ENCODE results near the gene EXTL2. TPM values are rescaled to one million over a fixed set of nuclear protein-coding genes. Genes with fewer than 3 reads are reported as not detected.

The EXTL2 gene
- total RNA-seq, 1 experiment from 2014 or later = 24.1 TPM

DNA sequence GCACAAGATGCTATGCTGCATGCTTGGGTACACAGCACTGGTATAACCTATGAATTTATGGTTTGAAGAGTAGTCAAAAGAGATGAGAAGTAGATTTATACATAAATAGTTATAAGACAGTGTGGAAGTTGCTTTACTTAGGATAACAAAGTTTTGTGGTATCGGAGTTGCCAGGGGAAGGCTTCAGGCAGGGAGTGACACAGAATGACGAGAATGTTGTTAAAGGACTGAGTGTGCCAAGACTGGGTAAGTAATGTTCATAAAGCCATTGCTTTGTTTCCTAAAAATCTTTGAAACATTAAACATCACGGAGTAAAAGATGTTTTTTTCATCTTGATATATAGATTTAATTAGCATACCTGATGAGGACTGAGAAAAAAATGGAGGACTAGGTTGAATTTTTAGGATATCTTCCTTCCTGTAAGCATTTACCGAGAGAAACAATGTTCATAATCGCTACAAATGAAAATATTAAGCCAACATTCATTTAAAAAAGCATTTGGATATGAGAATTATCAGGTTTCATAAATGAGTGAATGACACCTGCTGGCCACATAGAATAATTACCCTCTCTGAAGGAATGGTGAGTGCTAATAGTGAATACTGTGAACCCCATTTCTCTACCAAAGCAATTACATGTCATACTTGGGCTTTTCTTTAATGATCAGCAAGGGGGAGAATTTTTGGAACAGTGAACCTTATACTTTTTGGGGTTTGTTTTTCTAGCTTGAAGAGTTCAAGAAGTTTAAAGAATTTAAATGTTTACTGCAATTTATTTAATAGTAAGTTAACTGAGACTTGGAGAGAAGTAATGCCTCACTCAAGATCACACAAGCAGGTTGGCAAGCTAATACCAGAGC, 28.4 kb downstream of the EXTL2 start:
- Histone ChIP-seq H3K27me3 (replicated peaks; ENCODE audit: insufficient read depth, low read depth, low read length, poor library complexity) (no peaks in the 10 kb centered on the region), H3K36me3 (ENCODE audit: insufficient read depth, low read length, poor library complexity, severe bottlenecking) (no peaks in the 10 kb centered on the region), H3K27ac (ENCODE audit: low read depth, low read length, poor library complexity, severe bottlenecking) (no peak overlapping the region), H3K9me3 (ENCODE audit: low read depth, low read length, poor library complexity, severe bottlenecking) (no peaks in the 10 kb centered on the region), H3K4me3 (ENCODE audit: low read depth, low read length, poor library complexity, severe bottlenecking) (no peak overlapping the region), H3K4me1 (ENCODE audit: insufficient read depth, low read length, poor library complexity, severe bottlenecking) (no peaks in the 10 kb centered on the region)
- CTCF ChIA-PET = no interaction called here
- peak; percentile 40 for DNase-seq (ENCODE audit: low spot score)
- no TSS peak for BruUV-seq (replicated peaks)
- POLR2A ChIA-PET (ENCODE audit: low non-redundant PET) = no interaction called here
- TF ChIP-seq, protein P1, sequence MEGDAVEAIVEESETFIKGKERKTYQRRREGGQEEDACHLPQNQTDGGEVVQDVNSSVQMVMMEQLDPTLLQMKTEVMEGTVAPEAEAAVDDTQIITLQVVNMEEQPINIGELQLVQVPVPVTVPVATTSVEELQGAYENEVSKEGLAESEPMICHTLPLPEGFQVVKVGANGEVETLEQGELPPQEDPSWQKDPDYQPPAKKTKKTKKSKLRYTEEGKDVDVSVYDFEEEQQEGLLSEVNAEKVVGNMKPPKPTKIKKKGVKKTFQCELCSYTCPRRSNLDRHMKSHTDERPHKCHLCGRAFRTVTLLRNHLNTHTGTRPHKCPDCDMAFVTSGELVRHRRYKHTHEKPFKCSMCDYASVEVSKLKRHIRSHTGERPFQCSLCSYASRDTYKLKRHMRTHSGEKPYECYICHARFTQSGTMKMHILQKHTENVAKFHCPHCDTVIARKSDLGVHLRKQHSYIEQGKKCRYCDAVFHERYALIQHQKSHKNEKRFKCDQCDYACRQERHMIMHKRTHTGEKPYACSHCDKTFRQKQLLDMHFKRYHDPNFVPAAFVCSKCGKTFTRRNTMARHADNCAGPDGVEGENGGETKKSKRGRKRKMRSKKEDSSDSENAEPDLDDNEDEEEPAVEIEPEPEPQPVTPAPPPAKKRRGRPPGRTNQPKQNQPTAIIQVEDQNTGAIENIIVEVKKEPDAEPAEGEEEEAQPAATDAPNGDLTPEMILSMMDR (conservative IDR thresholded peaks at IDR 0.05; ENCODE audit: low read depth, low read length) = peak; percentile 68
- TF ChIP-seq EZH2 (IDR thresholded peaks at IDR 0.05; ENCODE audit: borderline replicate concordance, low read depth, low read length, poor library complexity, severe bottlenecking) = no peak
- intact Hi-C loops (cut with micrococcal nuclease; ENCODE audit: unreplicated experiment) = loop anchor here (1.0 to 2.0 kb wide), 2 partner anchors 260 to 1057 kb away; no protein-coding TSS in a partner anchor

DNA sequence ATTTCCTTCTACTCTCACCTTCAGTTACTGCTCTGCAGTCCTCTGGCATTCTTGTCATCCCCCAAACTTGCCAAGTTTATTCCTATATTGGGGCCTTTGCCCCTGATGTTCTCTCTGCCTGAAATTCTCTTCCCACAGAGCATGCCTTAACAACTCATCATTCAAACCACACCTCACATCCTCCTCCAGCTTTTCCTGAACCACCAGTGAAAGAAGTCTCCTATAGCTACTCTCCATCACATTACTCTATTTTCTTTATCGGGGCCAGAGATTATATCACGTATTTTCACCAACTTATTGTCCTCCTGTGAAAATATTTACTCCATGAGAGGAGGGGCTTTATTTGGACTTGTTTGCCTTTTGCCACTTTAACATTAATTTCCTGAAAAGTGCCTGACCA, 32.1 kb downstream of the EXTL2 start:
- H3K36me3 ChIP-seq (ENCODE audit: insufficient read depth, low read length, poor library complexity, severe bottlenecking) = no peaks in the 10 kb centered on the region

DNA sequence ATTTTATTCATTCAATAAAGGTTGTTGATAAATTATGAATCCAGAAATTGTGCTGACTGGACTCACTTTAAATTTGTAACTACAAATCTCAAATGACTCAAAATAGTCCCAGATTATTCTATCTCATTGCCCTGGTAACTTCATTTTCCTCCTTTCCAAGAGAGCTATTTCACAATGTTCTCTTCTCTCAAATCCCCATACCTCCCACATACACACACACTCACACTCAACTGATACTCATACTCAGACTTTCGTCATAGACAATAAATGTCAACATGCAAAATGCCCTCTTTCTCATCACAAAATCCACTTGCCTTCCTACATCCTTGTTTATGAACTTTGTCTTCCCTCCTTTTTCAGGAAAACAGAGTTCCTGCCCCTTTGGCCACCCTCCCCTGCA, 33.3 kb downstream of the EXTL2 start:
- ChIA-PET CTCF (no interaction called here), POLR2A (ENCODE audit: low non-redundant PET) (no interaction called here)
- Histone ChIP-seq H3K4me3 (ENCODE audit: low read depth, low read length, poor library complexity, severe bottlenecking) (no peak overlapping the region), H3K4me1 (ENCODE audit: insufficient read depth, low read length, poor library complexity, severe bottlenecking) (no peaks in the 10 kb centered on the region), H3K27ac (ENCODE audit: low read depth, low read length, poor library complexity, severe bottlenecking) (no peak overlapping the region), H3K9me3 (ENCODE audit: low read depth, low read length, poor library complexity, severe bottlenecking) (no peaks in the 10 kb centered on the region), H3K36me3 (ENCODE audit: insufficient read depth, low read length, poor library complexity, severe bottlenecking) (no peaks in the 10 kb centered on the region), H3K27me3 (replicated peaks; ENCODE audit: insufficient read depth, low read depth, low read length, poor library complexity) (no peaks in the 10 kb centered on the region)
- no peak for DNase-seq (ENCODE audit: low spot score)
- no TSS peak for BruUV-seq (replicated peaks)
- intact Hi-C loops (cut with micrococcal nuclease; ENCODE audit: unreplicated experiment) = no loop called here
- TF ChIP-seq EZH2 (IDR thresholded peaks at IDR 0.05; ENCODE audit: borderline replicate concordance, low read depth, low read length, poor library complexity, severe bottlenecking) = no peak
- TF ChIP-seq, protein P1 (conservative IDR thresholded peaks at IDR 0.05; ENCODE audit: low read depth, low read length) = no peak

More for the DNA sequence above, 32.1 kb downstream of the EXTL2 start:
- POLR2A ChIA-PET (ENCODE audit: low non-redundant PET) = no interaction called here
- TF ChIP-seq, protein P1 (conservative IDR thresholded peaks at IDR 0.05; ENCODE audit: low read depth, low read length) = no peak
- no peak for TF ChIP-seq EZH2 (IDR thresholded peaks at IDR 0.05; ENCODE audit: borderline replicate concordance, low read depth, low read length, poor library complexity, severe bottlenecking)
- CTCF ChIA-PET = no interaction called here
- H3K9me3 ChIP-seq (ENCODE audit: low read depth, low read length, poor library complexity, severe bottlenecking) = no peaks in the 10 kb centered on the region
- intact Hi-C loops (cut with micrococcal nuclease; ENCODE audit: unreplicated experiment) = no loop called here
- no peak for DNase-seq (ENCODE audit: low spot score)
- no peak overlapping the region for H3K4me3 ChIP-seq (ENCODE audit: low read depth, low read length, poor library complexity, severe bottlenecking)
- no TSS peak for BruUV-seq (replicated peaks)
- no peaks in the 10 kb centered on the region for H3K4me1 ChIP-seq (ENCODE audit: insufficient read depth, low read length, poor library complexity, severe bottlenecking)
- H3K27ac ChIP-seq (ENCODE audit: low read depth, low read length, poor library complexity, severe bottlenecking) = no peak overlapping the region
- no peaks in the 10 kb centered on the region for H3K27me3 ChIP-seq (replicated peaks; ENCODE audit: insufficient read depth, low read depth, low read length, poor library complexity)

Data from A673 (cell line).